Measurements from ENCODE around the gene FAM9C.
"Not testable (repeated sequence)": the region's sequence is repeated elsewhere in the genome, so short reads cannot be mapped to it uniquely, and the experiment has no call there.

FAM9C gene

DNA sequence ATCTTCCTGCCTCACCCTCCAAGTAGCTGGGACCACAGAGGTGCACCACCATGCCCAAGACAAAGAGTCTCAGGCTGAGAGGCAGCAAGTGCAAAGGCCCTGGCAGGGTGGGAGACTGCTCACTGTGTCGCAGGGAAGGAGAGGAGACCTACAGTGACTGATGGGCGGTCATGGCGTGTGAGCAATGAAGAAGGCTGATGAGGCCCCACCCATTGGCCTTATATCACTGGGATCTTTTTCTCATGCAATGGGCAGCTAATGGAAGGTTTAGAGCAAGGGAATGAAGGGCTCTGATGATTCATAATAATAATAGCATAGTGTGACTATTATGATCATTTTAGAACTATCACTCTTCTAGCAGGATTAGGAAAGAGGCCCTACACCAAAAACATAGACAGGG is 20.9 kb downstream of the FAM9C start:
- H3K36me3 ChIP-seq (ENCODE audit: control insufficient read depth, insufficient read depth, low read length), result no peaks in the 10 kb centered on the region
- no peak overlapping the region for H3K4me3 ChIP-seq (ENCODE audit: insufficient read depth, low read depth, low read length)
- WGBS, 2 experiments, result 96 to 100% methylated on average over 3 of the region's 3 CpGs
- H3K27ac ChIP-seq (ENCODE audit: insufficient read depth, low read depth, low read length, poor library complexity, severe bottlenecking), result no peak overlapping the region
- H3K4me1 ChIP-seq (ENCODE audit: control insufficient read depth, insufficient read depth, low read length), result no peaks in the 10 kb centered on the region
- no peaks in the 10 kb centered on the region for H3K9me3 ChIP-seq (ENCODE audit: control insufficient read depth, low read length)
- H3K27me3 ChIP-seq (ENCODE audit: control insufficient read depth, insufficient read depth, low read length, poor library complexity, severe bottlenecking), result no peaks in the 10 kb centered on the region

DNA sequence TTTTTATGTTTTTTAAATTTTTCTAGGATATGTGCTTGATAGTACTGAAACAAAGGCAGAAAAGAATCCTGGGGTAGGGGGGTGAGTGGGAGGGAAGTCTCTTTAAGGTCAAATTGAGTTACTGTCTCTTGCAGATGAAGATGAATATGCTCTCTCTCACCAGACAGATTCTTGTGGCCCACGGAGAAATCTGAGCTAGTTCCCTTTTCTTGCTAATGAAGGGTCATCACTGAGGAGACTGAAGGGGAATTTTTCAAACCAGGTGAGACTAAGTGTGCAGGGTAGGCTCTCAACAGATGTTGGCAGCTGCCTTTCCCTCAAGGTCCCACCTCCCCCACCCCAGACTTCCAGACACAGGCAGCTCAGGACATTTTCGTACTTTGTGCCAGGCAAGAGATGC is 21.5 kb downstream of the FAM9C start:
- H3K9me3 ChIP-seq (ENCODE audit: control insufficient read depth, low read length), result no peaks in the 10 kb centered on the region
- no peak overlapping the region for H3K27ac ChIP-seq (ENCODE audit: insufficient read depth, low read depth, low read length, poor library complexity, severe bottlenecking)
- H3K36me3 ChIP-seq (ENCODE audit: control insufficient read depth, insufficient read depth, low read length), result no peaks in the 10 kb centered on the region
- no peaks in the 10 kb centered on the region for H3K27me3 ChIP-seq (ENCODE audit: control insufficient read depth, insufficient read depth, low read length, poor library complexity, severe bottlenecking)
- no peak overlapping the region for H3K4me3 ChIP-seq (ENCODE audit: insufficient read depth, low read depth, low read length)
- 36 to 53% methylated on average over 2 of the region's 2 CpGs for WGBS, 2 experiments
- H3K4me1 ChIP-seq (ENCODE audit: control insufficient read depth, insufficient read depth, low read length), result no peaks in the 10 kb centered on the region

DNA sequence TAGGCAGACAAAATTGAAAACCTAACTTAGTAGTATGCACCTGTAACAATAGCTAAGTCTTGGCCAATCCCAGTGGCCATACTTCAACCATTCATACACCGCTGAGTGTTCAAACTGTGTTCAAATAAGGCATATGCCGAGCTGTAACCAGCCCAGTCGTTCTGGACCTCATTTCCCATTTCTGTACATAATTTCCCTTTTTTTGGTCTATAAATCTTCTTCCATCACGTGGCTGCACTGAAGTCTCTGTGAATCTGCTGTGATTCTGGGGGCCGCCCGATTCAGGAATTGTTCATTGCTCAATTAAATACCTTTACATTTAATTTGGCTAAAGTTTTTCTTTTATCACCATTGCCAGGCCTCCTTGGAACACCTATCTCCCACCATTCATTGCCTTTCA is 27.7 kb downstream of the FAM9C start:
- not testable (repeated sequence) for H3K4me1 ChIP-seq (ENCODE audit: control insufficient read depth, insufficient read depth, low read length); H3K27ac ChIP-seq (ENCODE audit: insufficient read depth, low read depth, low read length, poor library complexity, severe bottlenecking)
- WGBS, 2 experiments, result 95 to 96% methylated on average over 6 of the region's 6 CpGs

DNA sequence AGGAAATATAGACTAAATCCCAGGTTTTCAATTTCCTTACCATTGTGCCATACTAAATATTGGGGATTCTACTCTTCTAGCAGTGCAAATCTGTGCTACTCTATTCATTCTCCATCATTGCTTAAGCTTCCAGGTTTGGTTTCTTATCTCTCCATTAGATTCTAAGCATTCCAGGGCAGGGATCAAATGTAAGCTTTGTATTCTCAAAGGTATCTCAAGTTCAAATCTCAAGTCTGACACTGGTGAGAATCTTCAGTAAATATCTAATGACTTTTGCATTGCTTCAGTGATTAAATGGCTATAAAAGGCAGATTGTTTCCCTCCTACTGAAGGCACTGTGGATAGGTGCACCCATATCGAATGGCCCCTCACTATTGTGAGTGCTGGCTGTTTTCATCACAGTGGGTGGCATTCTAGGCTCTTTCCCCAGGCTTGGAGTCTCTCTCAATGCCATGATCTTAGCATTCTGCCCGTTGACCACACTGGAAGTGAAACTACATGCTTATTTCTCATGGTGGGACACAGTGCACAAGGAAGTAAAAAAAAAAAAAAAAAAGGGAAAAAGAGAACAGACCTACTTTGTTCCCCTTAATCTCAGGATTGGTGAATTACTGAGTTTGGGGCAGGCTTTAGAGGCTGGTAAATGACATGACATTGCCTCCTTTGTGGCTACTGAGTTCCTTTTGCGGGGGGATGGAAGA is 28.7 kb downstream of the FAM9C start:
- WGBS, 2 experiments, result 58 to 71% methylated on average over 3 of the region's 3 CpGs
- Histone ChIP-seq H3K9me3 (ENCODE audit: control insufficient read depth, low read length) (no peaks in the 10 kb centered on the region), H3K27ac (ENCODE audit: insufficient read depth, low read depth, low read length, poor library complexity, severe bottlenecking) (no peak overlapping the region)

More for the DNA sequence above, 27.7 kb downstream of the FAM9C start:
- not testable (repeated sequence) for H3K36me3 ChIP-seq (ENCODE audit: control insufficient read depth, insufficient read depth, low read length); H3K4me3 ChIP-seq (ENCODE audit: insufficient read depth, low read depth, low read length); H3K9me3 ChIP-seq (ENCODE audit: control insufficient read depth, low read length); H3K27me3 ChIP-seq (ENCODE audit: control insufficient read depth, insufficient read depth, low read length, poor library complexity, severe bottlenecking)

DNA sequence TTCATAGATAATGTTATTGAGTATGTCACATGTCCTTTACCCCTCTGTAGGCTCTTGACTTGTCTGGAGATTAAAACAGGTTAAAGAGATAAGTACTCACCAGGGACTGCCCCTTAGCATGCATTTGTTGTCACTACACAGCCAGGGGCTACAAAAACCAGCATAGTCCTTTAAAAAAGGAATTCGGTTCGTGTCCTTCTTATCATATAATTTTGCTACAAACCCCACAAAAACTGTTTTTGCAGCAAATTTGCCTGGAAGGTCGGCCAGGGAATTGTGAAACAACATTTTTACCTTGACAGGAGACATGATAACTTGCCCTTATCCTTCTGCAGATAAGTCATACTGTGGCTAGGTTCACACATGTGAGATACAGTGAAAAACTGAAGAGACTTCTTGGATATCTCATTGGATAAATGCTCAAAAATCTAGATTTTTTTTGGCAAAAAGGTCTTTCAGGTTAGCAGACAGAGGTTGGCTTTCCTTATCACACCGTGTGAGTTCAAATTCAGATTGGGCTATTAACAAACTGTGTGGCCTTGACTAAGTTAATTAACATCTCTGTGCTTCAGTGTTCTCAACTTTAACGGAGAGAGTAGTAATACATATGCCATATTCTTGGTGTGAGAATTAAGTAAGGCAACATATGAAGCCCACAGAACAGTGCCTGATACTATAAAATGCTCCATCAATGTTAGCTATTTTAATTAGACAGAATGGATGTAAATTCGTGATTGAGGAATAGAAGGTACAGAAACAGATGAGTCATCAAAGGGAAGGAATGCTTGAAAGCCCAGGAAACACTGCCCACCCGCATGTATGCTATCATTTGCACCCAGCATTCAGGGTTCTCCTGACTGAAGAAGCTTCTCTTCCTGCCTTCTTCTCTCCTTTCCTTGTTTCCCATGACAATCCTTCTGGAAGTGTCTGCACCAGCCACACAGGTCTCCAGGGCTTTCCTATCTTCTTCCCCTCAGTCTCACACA is 30.0 kb downstream of the FAM9C start:
- Histone ChIP-seq H3K4me1 (ENCODE audit: control insufficient read depth, insufficient read depth, low read length) (no peaks in the 10 kb centered on the region), H3K4me3 (ENCODE audit: insufficient read depth, low read depth, low read length) (no peak overlapping the region), H3K27ac (ENCODE audit: insufficient read depth, low read depth, low read length, poor library complexity, severe bottlenecking) (no peak overlapping the region), H3K36me3 (ENCODE audit: control insufficient read depth, insufficient read depth, low read length) (no peaks in the 10 kb centered on the region), H3K27me3 (ENCODE audit: control insufficient read depth, insufficient read depth, low read length, poor library complexity, severe bottlenecking) (no peaks in the 10 kb centered on the region), H3K9me3 (ENCODE audit: control insufficient read depth, low read length) (no peaks in the 10 kb centered on the region)
- 71% methylated on average over 6 to 7 of the region's 7 CpGs for WGBS, 2 experiments

More for the DNA sequence above, 28.7 kb downstream of the FAM9C start:
- H3K4me1 ChIP-seq (ENCODE audit: control insufficient read depth, insufficient read depth, low read length), result no peaks in the 10 kb centered on the region
- H3K4me3 ChIP-seq (ENCODE audit: insufficient read depth, low read depth, low read length), result no peak overlapping the region
- H3K27me3 ChIP-seq (ENCODE audit: control insufficient read depth, insufficient read depth, low read length, poor library complexity, severe bottlenecking), result no peaks in the 10 kb centered on the region
- H3K36me3 ChIP-seq (ENCODE audit: control insufficient read depth, insufficient read depth, low read length), result no peaks in the 10 kb centered on the region

DNA sequence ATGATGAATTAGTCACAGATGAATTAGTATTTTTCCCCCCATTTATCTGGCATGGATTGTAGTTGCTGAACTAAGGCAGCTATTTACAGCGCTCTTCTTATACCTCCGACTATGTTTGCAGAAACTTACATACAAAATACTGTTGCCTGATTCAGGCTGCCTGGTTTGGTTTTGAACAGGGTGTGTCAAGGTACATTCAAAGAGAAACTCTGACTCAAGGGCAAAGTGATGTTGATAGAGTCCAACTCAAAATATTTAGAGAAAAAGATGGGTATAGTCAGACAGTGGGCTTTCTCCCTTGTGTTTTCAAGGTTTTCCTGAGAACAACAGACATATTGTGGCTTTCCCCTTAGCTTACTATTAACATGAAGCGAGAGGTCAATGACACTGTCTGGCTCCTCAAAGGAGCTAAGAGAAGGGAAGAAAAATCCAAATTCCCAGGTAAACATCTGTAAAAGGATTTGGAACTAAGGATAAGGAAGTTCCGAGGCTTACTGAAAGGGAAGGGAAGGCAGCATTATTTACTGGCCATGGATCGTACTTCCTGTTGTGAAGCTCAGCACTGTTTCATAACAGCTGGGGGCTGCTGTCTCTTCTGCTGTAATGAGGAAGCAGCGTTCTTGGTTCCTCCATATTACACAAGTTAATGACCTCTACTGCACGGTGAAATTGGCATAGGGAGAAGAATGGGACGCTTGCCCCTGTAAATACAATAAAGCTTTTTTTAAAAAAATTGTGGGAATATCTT is 30.9 kb downstream of the FAM9C start:
- Histone ChIP-seq H3K4me1 (ENCODE audit: control insufficient read depth, insufficient read depth, low read length) (no peaks in the 10 kb centered on the region), H3K27me3 (ENCODE audit: control insufficient read depth, insufficient read depth, low read length, poor library complexity, severe bottlenecking) (no peaks in the 10 kb centered on the region), H3K27ac (ENCODE audit: insufficient read depth, low read depth, low read length, poor library complexity, severe bottlenecking) (no peak overlapping the region), H3K9me3 (ENCODE audit: control insufficient read depth, low read length) (no peaks in the 10 kb centered on the region), H3K4me3 (ENCODE audit: insufficient read depth, low read depth, low read length) (no peak overlapping the region), H3K36me3 (ENCODE audit: control insufficient read depth, insufficient read depth, low read length) (no peaks in the 10 kb centered on the region)
- WGBS, 2 experiments, result 74 to 85% methylated on average over 5 to 6 of the region's 8 CpGs

DNA sequence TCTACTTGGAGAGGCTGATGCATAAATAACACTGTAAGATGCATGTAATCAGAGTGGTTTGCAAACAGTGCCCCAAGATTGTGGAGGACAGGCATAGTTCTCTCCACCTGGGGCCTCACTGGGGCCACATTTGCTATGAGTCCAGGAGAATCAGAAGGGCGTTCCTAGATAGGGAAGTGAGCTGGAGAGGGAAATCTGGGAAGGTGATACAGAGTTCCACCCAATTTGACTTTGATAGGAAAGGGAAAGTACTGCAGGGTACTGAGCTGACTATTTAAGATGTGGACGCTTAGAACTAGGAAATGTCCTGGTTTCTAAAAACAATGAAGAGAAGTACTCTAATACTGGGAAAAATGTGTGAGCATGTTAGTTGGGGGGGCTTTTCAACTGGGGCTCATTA is 33.9 kb downstream of the FAM9C start:
- no peaks in the 10 kb centered on the region for H3K36me3 ChIP-seq (ENCODE audit: control insufficient read depth, insufficient read depth, low read length)
- no peak overlapping the region for H3K27ac ChIP-seq (ENCODE audit: insufficient read depth, low read depth, low read length, poor library complexity, severe bottlenecking)
- no peaks in the 10 kb centered on the region for H3K9me3 ChIP-seq (ENCODE audit: control insufficient read depth, low read length)
- no peak overlapping the region for H3K4me3 ChIP-seq (ENCODE audit: insufficient read depth, low read depth, low read length)
- 96% methylated on average over 2 of the region's 2 CpGs for WGBS, 2 experiments
- H3K4me1 ChIP-seq (ENCODE audit: control insufficient read depth, insufficient read depth, low read length), result no peaks in the 10 kb centered on the region
- no peaks in the 10 kb centered on the region for H3K27me3 ChIP-seq (ENCODE audit: control insufficient read depth, insufficient read depth, low read length, poor library complexity, severe bottlenecking)

DNA sequence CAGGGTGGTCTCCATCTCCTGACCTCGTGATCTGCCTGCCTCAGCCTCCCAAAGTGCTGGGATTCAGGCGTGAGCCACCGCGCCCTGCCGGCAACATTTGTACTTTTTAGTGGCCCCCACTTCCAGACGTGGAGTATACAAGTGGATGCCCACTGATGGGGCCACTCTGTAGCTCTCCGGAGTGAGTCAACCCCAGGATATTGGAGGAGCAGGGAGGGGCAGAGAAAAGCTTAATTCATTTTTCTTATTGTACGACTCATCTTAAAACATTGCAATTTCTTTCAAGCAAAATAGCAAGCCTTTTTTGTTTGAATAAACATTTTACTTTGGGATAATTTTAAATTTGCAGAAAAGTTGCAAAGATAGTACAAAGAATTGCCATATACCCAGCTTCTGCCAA is 34.6 kb downstream of the FAM9C start:
- no peak overlapping the region for H3K27ac ChIP-seq (ENCODE audit: insufficient read depth, low read depth, low read length, poor library complexity, severe bottlenecking)
- WGBS, 2 experiments, result 86 to 96% methylated on average over 7 of the region's 8 CpGs

DNA sequence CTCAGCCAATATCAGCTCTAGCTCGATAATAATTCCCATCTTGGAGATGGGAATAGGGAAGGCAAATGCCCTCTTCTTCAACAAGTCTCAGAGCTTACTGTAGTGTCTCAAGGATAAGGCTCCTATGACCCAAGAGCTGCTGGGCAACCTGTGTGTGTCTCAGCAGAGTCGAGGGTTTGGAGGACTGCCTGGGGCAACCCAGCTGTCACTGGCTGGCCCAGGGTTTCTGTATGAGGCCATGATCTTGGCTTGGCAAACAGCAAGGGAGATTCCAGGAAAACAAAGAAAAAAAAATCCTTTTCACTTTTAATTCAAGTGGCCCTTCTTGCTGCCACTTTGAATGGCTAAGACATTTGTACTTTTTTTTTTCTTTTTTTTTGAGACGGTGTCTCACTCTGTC is 35.1 kb downstream of the FAM9C start:
- H3K36me3 ChIP-seq (ENCODE audit: control insufficient read depth, insufficient read depth, low read length), result no peaks in the 10 kb centered on the region
- H3K9me3 ChIP-seq (ENCODE audit: control insufficient read depth, low read length), result no peaks in the 10 kb centered on the region
- no peaks in the 10 kb centered on the region for H3K27me3 ChIP-seq (ENCODE audit: control insufficient read depth, insufficient read depth, low read length, poor library complexity, severe bottlenecking)
- H3K4me1 ChIP-seq (ENCODE audit: control insufficient read depth, insufficient read depth, low read length), result no peaks in the 10 kb centered on the region
- H3K4me3 ChIP-seq (ENCODE audit: insufficient read depth, low read depth, low read length), result no peak overlapping the region
- H3K27ac ChIP-seq (ENCODE audit: insufficient read depth, low read depth, low read length, poor library complexity, severe bottlenecking), result no peak overlapping the region
- WGBS, 2 experiments, result 95 to 96% methylated on average over 2 to 3 of the region's 3 CpGs

More for the DNA sequence above, 34.6 kb downstream of the FAM9C start:
- Histone ChIP-seq H3K36me3 (ENCODE audit: control insufficient read depth, insufficient read depth, low read length) (no peaks in the 10 kb centered on the region), H3K9me3 (ENCODE audit: control insufficient read depth, low read length) (no peaks in the 10 kb centered on the region), H3K4me3 (ENCODE audit: insufficient read depth, low read depth, low read length) (no peak overlapping the region), H3K4me1 (ENCODE audit: control insufficient read depth, insufficient read depth, low read length) (no peaks in the 10 kb centered on the region), H3K27me3 (ENCODE audit: control insufficient read depth, insufficient read depth, low read length, poor library complexity, severe bottlenecking) (no peaks in the 10 kb centered on the region)

DNA sequence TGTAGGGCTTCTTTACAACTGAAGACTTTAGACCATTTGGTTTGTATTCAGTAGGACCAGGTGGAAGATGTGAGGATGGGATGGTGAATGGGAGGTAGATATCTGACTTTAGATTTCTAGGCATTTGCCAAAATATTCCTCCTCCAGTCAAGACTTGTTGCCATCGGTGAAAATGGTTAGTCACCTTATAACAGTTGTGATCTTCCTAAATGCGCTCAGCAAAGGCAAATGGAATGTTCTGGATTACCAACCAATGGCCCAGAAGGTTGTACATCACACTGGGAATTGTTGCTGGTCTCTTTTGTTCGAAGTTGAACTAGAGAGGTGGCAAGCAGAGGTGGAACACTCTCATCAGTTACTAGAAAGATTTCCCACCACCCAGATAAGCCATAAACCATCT is 35.6 kb downstream of the FAM9C start:
- 93 to 94% methylated on average over 3 of the region's 3 CpGs for WGBS, 2 experiments
- Histone ChIP-seq H3K27ac (ENCODE audit: insufficient read depth, low read depth, low read length, poor library complexity, severe bottlenecking) (no peak overlapping the region), H3K27me3 (ENCODE audit: control insufficient read depth, insufficient read depth, low read length, poor library complexity, severe bottlenecking) (no peaks in the 10 kb centered on the region), H3K9me3 (ENCODE audit: control insufficient read depth, low read length) (no peaks in the 10 kb centered on the region), H3K36me3 (ENCODE audit: control insufficient read depth, insufficient read depth, low read length) (no peaks in the 10 kb centered on the region), H3K4me3 (ENCODE audit: insufficient read depth, low read depth, low read length) (no peak overlapping the region), H3K4me1 (ENCODE audit: control insufficient read depth, insufficient read depth, low read length) (no peaks in the 10 kb centered on the region)

Measured in ectodermal cell (in vitro differentiated cells).